ENCODE data around the gene ARGLU1. TPM values are rescaled to one million over a fixed set of nuclear protein-coding genes. Genes with fewer than 3 reads are reported as not detected.

Gene ARGLU1, protein sequence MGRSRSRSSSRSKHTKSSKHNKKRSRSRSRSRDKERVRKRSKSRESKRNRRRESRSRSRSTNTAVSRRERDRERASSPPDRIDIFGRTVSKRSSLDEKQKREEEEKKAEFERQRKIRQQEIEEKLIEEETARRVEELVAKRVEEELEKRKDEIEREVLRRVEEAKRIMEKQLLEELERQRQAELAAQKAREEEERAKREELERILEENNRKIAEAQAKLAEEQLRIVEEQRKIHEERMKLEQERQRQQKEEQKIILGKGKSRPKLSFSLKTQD
- 122 TPM for total RNA-seq
- long read RNA-seq, full-length matches to known transcripts = 156 of 221 reads
- long read RNA-seq, partial matches to known transcripts = 32 of 221 reads
- long read RNA-seq, other reads (novel, unspliced or antisense) = 33 of 221 reads

- no peak for TF ChIP-seq CTCF (IDR thresholded peaks at IDR 0.05)
- DNase-seq (peak; percentile 97), ATAC-seq (peak; percentile 95)
- Histone ChIP-seq H3K9me3 (no peaks in the 10 kb centered on the region), H3K4me3 (peak within 1 kb of the TSS; percentile 85), H3K36me3 (no peaks in the 10 kb centered on the region), H3K27me3 (no peaks in the 10 kb centered on the region), H3K27ac (peak within 1 kb of the TSS; percentile 98), H3K4me1 (peaks cover 24% of the 10 kb centered on the region)
- intact Hi-C loops (cut with DNase I) = no loop called here
Observed at GRCh38 chr13:106567474-106568298, at the start of gene ARGLU1. Gene ARGLU1 (minus strand): TSS chr13:106568137. CDS start chr13:106567919, 218 bp downstream.

DNA sequence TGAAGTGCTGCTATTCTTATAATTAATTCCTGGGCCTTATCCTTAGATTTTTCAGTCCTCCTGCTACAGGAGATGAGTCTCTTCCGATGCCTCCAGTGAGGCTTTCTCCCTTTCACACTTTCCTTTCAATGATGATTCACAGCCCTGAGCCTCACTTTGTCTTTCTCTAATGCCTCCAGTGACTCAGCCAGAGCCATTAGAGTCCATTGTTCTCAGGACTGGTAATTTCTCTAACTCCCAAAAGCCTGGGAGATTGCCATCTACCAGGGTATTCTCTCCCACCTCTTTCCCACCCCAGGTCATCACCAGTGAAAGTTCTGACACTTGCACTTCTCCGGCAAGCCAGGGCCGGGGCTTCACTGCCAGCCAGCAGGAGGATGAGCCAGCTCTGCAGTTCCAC is 49.6 kb upstream of the ARGLU1 start:
- DNase-seq = no peak
- H3K27me3 ChIP-seq = no peaks in the 10 kb centered on the region
- no peaks in the 10 kb centered on the region for H3K9me3 ChIP-seq
- intact Hi-C loops (cut with DNase I) = no loop called here
- H3K36me3 ChIP-seq = no peaks in the 10 kb centered on the region
- no peak overlapping the region for H3K4me3 ChIP-seq
- peaks cover 6% of the 10 kb centered on the region for H3K4me1 ChIP-seq
- H3K27ac ChIP-seq = no peak overlapping the region
- ATAC-seq = no peak
- TF ChIP-seq CTCF (IDR thresholded peaks at IDR 0.05) = no peak

DNA sequence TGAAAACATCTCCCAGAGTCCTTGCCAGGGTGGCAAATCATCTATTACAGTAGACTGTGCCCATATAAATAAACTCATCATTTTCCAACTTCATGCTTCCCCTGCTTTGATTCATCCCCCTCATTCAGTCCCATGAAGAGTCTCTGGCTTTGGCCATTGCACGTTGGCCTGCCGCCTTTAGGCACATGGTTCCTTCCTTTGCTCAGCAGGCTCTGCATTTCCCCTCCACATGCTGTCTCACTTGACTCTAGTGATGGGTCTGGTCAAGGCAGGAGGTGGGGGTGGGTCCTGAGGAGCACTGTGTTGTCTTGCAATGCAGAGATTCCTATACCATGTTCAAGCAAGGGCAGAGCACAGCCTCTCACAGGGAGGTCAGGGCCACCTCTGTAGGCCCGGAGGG is 48.8 kb upstream of the ARGLU1 start:
- TF ChIP-seq CTCF (IDR thresholded peaks at IDR 0.05) = no peak
- no peak overlapping the region for H3K4me3 ChIP-seq
- H3K4me1 ChIP-seq = peaks cover 6% of the 10 kb centered on the region
- DNase-seq = no peak
- H3K27ac ChIP-seq = no peak overlapping the region
- H3K36me3 ChIP-seq = no peaks in the 10 kb centered on the region
- ATAC-seq = no peak
- H3K9me3 ChIP-seq = no peaks in the 10 kb centered on the region
- intact Hi-C loops (cut with DNase I) = no loop called here
- no peaks in the 10 kb centered on the region for H3K27me3 ChIP-seq

DNA sequence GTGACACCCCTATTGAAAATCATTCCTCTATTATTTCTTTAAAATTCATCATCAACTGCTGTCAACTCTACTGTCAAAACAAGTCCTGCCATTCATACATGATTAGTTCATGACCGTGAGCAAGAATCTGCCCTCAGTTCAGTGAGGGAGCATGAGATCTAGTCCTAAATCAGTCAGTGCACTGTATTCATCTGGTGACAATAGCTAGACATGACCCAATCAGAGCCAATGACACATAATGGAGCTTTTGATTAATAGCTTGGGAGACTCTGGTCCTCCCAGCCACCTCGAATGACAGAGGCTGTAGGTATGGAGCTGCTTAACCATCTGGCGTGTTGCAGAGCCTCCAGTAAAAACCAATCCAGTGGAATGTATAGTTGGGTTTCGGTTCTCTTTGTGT is 46.9 kb upstream of the ARGLU1 start:
- TF ChIP-seq CTCF (IDR thresholded peaks at IDR 0.05) = no peak
- Histone ChIP-seq H3K4me1 (peaks cover 6% of the 10 kb centered on the region), H3K36me3 (no peaks in the 10 kb centered on the region), H3K27ac (no peak overlapping the region), H3K9me3 (no peaks in the 10 kb centered on the region), H3K4me3 (no peak overlapping the region), H3K27me3 (no peaks in the 10 kb centered on the region)
- no peak for DNase-seq
- intact Hi-C loops (cut with DNase I) = no loop called here
- ATAC-seq = no peak

DNA sequence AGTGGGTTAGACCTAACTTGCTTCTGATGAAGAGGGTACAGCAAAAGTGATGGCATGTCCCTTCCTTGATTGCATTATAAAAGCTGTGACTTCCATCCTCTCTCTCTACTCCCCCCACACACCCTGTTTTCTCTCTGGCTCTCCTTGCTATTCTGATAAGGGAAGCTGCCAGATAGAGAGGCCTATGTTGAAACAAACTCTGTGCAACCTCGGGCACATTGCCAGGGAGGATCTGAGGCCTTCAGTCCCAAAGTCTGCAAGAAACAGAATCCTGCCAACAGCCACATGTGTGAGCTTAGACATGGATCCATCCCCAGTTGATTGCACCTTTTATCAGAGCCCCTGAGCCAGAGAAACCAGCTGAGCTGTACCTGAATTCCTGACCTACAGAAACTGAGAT is 44.8 kb upstream of the ARGLU1 start:
- Histone ChIP-seq H3K27me3 (no peaks in the 10 kb centered on the region), H3K27ac (no peak overlapping the region), H3K4me1 (peaks cover 3% of the 10 kb centered on the region), H3K36me3 (no peaks in the 10 kb centered on the region), H3K4me3 (no peak overlapping the region), H3K9me3 (no peaks in the 10 kb centered on the region)
- ATAC-seq (peak; percentile 67), DNase-seq (peak; percentile 66)
- no peak for TF ChIP-seq CTCF (IDR thresholded peaks at IDR 0.05)
- intact Hi-C loops (cut with DNase I) = no loop called here

Data from upper lobe of right lung (tissue), 1 donor.